Measurements from ENCODE around the gene RBMXL3. TPM values are rescaled to one million over a fixed set of nuclear protein-coding genes. Genes with fewer than 3 reads are reported as not detected.
A peak's percentile ranks its signal among the peaks of the same experiment; 100 is the strongest.

The RBMXL3 gene
- total RNA-seq, 1 experiment from 2014 or later = not detected

DNA sequence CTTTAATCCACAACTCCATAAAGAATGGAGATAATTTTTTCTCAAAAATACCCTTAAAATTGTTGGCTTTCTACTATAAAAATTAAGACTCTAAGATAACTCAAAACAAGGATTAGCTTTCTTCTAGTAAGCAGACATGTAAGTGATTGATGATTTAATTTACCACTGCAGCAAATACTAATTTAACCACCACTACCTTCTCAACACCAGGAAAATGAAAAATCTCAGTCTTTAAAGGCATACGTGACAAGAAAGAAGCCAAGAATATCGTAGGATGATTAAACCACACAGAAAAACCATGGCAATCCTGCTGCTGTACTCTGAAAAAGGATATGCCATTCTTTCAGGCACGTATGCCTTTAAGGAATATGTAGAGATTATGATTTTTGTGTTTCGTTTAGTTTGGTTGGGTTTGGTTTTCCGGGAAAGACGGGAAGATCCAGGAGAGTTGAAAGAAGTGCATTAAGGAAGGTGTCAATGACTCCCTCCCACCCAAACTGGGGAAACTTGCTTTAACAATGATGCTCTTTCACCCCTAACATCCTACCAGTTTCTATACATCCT lies 43.8 kb downstream of the RBMXL3 start (continued):
- TF ChIP-seq ATF6 (CRISPR knock-in tag; IDR thresholded peaks at IDR 0.05) (no peak), FOXP1 (CRISPR knock-in tag; IDR thresholded peaks at IDR 0.05; ENCODE audit: borderline replicate concordance) (no peak), ATF2 (CRISPR knock-in tag; IDR thresholded peaks at IDR 0.05; ENCODE audit: borderline replicate concordance, low read depth) (no peak), HMGXB4 (CRISPR knock-in tag; IDR thresholded peaks at IDR 0.05) (no peak), SP1 (CRISPR knock-in tag; conservative IDR thresholded peaks at IDR 0.05) (no peak)
- TF ChIP-seq, protein P1, sequence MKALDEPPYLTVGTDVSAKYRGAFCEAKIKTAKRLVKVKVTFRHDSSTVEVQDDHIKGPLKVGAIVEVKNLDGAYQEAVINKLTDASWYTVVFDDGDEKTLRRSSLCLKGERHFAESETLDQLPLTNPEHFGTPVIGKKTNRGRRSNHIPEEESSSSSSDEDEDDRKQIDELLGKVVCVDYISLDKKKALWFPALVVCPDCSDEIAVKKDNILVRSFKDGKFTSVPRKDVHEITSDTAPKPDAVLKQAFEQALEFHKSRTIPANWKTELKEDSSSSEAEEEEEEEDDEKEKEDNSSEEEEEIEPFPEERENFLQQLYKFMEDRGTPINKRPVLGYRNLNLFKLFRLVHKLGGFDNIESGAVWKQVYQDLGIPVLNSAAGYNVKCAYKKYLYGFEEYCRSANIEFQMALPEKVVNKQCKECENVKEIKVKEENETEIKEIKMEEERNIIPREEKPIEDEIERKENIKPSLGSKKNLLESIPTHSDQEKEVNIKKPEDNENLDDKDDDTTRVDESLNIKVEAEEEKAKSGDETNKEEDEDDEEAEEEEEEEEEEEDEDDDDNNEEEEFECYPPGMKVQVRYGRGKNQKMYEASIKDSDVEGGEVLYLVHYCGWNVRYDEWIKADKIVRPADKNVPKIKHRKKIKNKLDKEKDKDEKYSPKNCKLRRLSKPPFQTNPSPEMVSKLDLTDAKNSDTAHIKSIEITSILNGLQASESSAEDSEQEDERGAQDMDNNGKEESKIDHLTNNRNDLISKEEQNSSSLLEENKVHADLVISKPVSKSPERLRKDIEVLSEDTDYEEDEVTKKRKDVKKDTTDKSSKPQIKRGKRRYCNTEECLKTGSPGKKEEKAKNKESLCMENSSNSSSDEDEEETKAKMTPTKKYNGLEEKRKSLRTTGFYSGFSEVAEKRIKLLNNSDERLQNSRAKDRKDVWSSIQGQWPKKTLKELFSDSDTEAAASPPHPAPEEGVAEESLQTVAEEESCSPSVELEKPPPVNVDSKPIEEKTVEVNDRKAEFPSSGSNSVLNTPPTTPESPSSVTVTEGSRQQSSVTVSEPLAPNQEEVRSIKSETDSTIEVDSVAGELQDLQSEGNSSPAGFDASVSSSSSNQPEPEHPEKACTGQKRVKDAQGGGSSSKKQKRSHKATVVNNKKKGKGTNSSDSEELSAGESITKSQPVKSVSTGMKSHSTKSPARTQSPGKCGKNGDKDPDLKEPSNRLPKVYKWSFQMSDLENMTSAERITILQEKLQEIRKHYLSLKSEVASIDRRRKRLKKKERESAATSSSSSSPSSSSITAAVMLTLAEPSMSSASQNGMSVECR (CRISPR knock-in tag; IDR thresholded peaks at IDR 0.05; ENCODE audit: borderline replicate concordance) = no peak

GRCh38 chrX:115233497-115234455 lies 44.6 kb downstream of the RBMXL3 start, which contains the start of gene LRCH2:
Gene LRCH2 (minus strand): TSS chrX:115234096. CDS start chrX:115234041, 55 bp downstream.
- Mint-ChIP-seq H3K27me3 (ENCODE audit: low read depth) (peaks cover 20% of the 10 kb centered on the region), H3K36me3 (no peaks in the 10 kb centered on the region), H3K27ac (no peak within 1 kb of the TSS), H3K9me3 (no peaks in the 10 kb centered on the region), H3K4me1 (peaks cover 32% of the 10 kb centered on the region), H3K4me3 (peak within 1 kb of the TSS; percentile 83)
- ATAC-seq (peak; percentile 84), DNase-seq (ENCODE audit: low spot score) (peak; percentile 39)
- ChIA-PET CTCF (no interaction called here), POLR2A (interaction anchor here (0.6 kb wide), 1 partner anchor 94 kb away, joined by 5 read pairs; no protein-coding TSS in a partner anchor)
- no peak for TF ChIP-seq ATF2 (CRISPR knock-in tag; IDR thresholded peaks at IDR 0.05; ENCODE audit: borderline replicate concordance, low read depth)
- TF ChIP-seq KAT7 (CRISPR knock-in tag; IDR thresholded peaks at IDR 0.05; ENCODE audit: borderline replicate concordance) = no peak

DNA sequence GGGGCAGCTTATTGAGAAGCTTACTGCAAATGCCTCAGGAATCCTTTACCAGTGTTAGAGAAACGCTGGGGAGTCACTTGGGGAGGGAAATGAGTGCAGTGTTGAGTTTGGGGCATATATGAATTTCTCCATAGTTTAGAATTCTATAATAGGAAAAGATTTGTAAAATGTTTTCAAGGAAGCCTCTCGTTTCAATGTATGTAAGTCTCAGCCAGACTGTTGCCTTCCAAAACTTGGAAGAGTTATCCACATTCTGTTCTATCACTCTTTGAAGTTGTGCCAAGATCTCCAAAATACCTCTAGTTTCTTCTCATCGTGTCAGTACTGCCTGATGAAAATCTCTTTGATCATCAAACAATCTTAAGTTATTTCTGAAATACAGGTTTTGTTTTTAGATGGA lies 45.3 kb downstream of the RBMXL3 start:
- DNase-seq (ENCODE audit: low spot score) = no peak
- Mint-ChIP-seq H3K4me1 (peaks cover 32% of the 10 kb centered on the region), H3K4me3 (peak overlapping the region; percentile 83), H3K27me3 (ENCODE audit: low read depth) (peaks cover 20% of the 10 kb centered on the region), H3K36me3 (no peaks in the 10 kb centered on the region), H3K27ac (no peak overlapping the region), H3K9me3 (no peaks in the 10 kb centered on the region)
- CTCF ChIA-PET = no interaction called here
- POLR2A ChIA-PET = no interaction called here
- no peak for ATAC-seq
- TF ChIP-seq IRF2 (CRISPR knock-in tag; IDR thresholded peaks at IDR 0.05; ENCODE audit: borderline replicate concordance, low read depth) (no peak), ZBTB21 (CRISPR knock-in tag; IDR thresholded peaks at IDR 0.05; ENCODE audit: borderline replicate concordance) (no peak), CREM (CRISPR knock-in tag; IDR thresholded peaks at IDR 0.05) (no peak), NFYB (CRISPR knock-in tag; conservative IDR thresholded peaks at IDR 0.05; ENCODE audit: low read depth) (no peak), ZNF396 (CRISPR knock-in tag; IDR thresholded peaks at IDR 0.05; ENCODE audit: borderline replicate concordance) (no peak), ETV6 (CRISPR knock-in tag; IDR thresholded peaks at IDR 0.05) (no peak), ZNF281 (CRISPR knock-in tag; IDR thresholded peaks at IDR 0.05) (no peak)

Measured in WTC11 (cell line).